ENCODE results near the gene PHEX. TPM values are rescaled to one million over a fixed set of nuclear protein-coding genes. Genes with fewer than 3 reads are reported as not detected.

The PHEX gene
- polyA plus RNA-seq (0.45 to 0.80 TPM (median 0.79 TPM) in 3 replicates), polyA minus RNA-seq (0.03 to 1.0 TPM (median 0.63 TPM) in 3 replicates)
- polyA plus RNA-seq (2011; ENCODE audit: low read depth), result 0.39 TPM
- 0.45 and 0.92 TPM in 2 replicates for polyA plus RNA-seq (2011; cell fraction: cytosol; rRNA removed)
- polyA plus RNA-seq (2011; cell fraction: nucleus; rRNA removed), result 0.27 and 0.53 TPM in 2 replicates
- polyA plus RNA-seq (2012; ENCODE audit: low replicate concordance), result 0.45 and 0.52 TPM in 2 replicates
- polyA minus RNA-seq (2011; cell fraction: cytosol; rRNA and poly(A)+ RNA removed), result 0.38 TPM
- 0.32 and 0.85 TPM in 2 replicates for polyA minus RNA-seq (2011; cell fraction: nucleus; rRNA and poly(A)+ RNA removed)

DNA sequence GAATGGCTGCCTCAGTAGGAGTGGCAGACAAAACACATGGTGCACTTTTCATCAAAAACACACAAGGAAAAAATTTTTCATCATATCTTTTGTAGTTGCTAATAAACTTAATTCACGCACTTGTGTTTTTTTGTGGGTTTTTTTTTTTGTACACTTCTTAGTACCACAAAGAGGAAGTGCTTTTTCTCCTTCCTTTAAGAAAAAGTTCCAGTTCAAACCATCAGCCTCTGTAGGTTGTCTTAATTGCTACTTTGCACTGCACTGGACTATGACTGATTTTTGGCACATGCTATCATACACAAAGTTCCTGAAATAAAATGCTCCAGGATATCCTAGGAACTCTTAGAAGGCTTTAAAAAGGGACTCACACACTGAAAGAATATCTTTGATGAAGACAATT is at the start of gene PHEX:
TSS of gene PHEX (plus strand) at position 242 of the 400 bp plus-strand sequence. CDS start 681 bp downstream, outside the sequence.
- Histone ChIP-seq H3K9me3 (ENCODE audit: control insufficient read depth, low read depth, low read length) (no peaks in the 10 kb centered on the region), H4K20me1 (ENCODE audit: control insufficient read depth, extremely low read depth, insufficient read depth, low read length) (no peaks in the 10 kb centered on the region), H3K36me3 (ENCODE audit: control insufficient read depth in 2 of 2, extremely low read depth in 1 of 2, insufficient read depth in 2 of 2, low read length in 2 of 2) (no peaks in the 10 kb centered on the region), H3K27me3 (ENCODE audit: control insufficient read depth, extremely low read depth, insufficient read depth, low read length) (no peaks in the 10 kb centered on the region), H3K9ac (ENCODE audit: control insufficient read depth, extremely low read depth, insufficient read depth, low read length) (no peak within 1 kb of the TSS), H3K79me2 (ENCODE audit: control insufficient read depth, insufficient read depth, low read length) (no peaks in the 10 kb centered on the region), H3K9me1 (ENCODE audit: control insufficient read depth, extremely low read depth, insufficient read depth, low read length) (no peaks in the 10 kb centered on the region), H3K4me3 (ENCODE audit: control insufficient read depth in 2 of 3, extremely low read depth in 1 of 3, insufficient read depth in 2 of 3, low read depth in 1 of 3, low read length in 3 of 3) (no peak within 1 kb of the TSS), H3K27ac (ENCODE audit: control insufficient read depth, insufficient read depth, low read length) (no peak within 1 kb of the TSS), H3K4me1 (ENCODE audit: control insufficient read depth, extremely low read depth, insufficient read depth, low read length) (no peaks in the 10 kb centered on the region), H2AFZ (ENCODE audit: control insufficient read depth, low read length) (no peak within 1 kb of the TSS), H3K4me2 (ENCODE audit: control insufficient read depth, extremely low read depth, insufficient read depth, low read depth, low read length) (no peak within 1 kb of the TSS)
- FAIRE-seq, result no peak
- TF ChIP-seq CTCF (optimal IDR thresholded peaks at IDR 0.05 in 1 of 3, IDR thresholded peaks at IDR 0.05 in 1 of 3, conservative IDR thresholded peaks at IDR 0.05 in 1 of 3; ENCODE audit: extremely low read depth in 1 of 3, insufficient read depth in 2 of 3, low read length in 3 of 3) (no peak), EZH2 (IDR thresholded peaks at IDR 0.05; ENCODE audit: low read length) (no peak)
- dilution Hi-C loops (cut with MboI; ENCODE audit: extremely low pct_ligation_motif_present, low sequenced_read_pairs), result no loop called here
- no peak for DNase-seq (ENCODE audit: low read depth, low spot score)

GRCh38 chrX:21985332-21985777 is 46.8 kb upstream of the PHEX start:
- H3K4me2 ChIP-seq (ENCODE audit: control insufficient read depth, extremely low read depth, insufficient read depth, low read depth, low read length), result no peak overlapping the region
- H3K36me3 ChIP-seq (ENCODE audit: control insufficient read depth in 2 of 2, extremely low read depth in 1 of 2, insufficient read depth in 2 of 2, low read length in 2 of 2), result no peaks in the 10 kb centered on the region
- no peaks in the 10 kb centered on the region for H3K27me3 ChIP-seq (ENCODE audit: control insufficient read depth, extremely low read depth, insufficient read depth, low read length)
- H3K79me2 ChIP-seq (ENCODE audit: control insufficient read depth, insufficient read depth, low read length), result no peaks in the 10 kb centered on the region
- no peak overlapping the region for H3K4me3 ChIP-seq (ENCODE audit: control insufficient read depth in 2 of 3, extremely low read depth in 1 of 3, insufficient read depth in 2 of 3, low read depth in 1 of 3, low read length in 3 of 3)
- no peaks in the 10 kb centered on the region for H3K4me1 ChIP-seq (ENCODE audit: control insufficient read depth, extremely low read depth, insufficient read depth, low read length)
- no peaks in the 10 kb centered on the region for H3K9me1 ChIP-seq (ENCODE audit: control insufficient read depth, extremely low read depth, insufficient read depth, low read length)
- no peak overlapping the region for H3K27ac ChIP-seq (ENCODE audit: control insufficient read depth, insufficient read depth, low read length)
- peak; percentile 53 for DNase-seq (ENCODE audit: low read depth, low spot score)
- TF ChIP-seq CTCF (optimal IDR thresholded peaks at IDR 0.05 in 1 of 3, IDR thresholded peaks at IDR 0.05 in 1 of 3, conservative IDR thresholded peaks at IDR 0.05 in 1 of 3; ENCODE audit: extremely low read depth in 1 of 3, insufficient read depth in 2 of 3, low read length in 3 of 3) (peak; percentile 83 to 97 (median 86)), EZH2 (IDR thresholded peaks at IDR 0.05; ENCODE audit: low read length) (no peak)
- H4K20me1 ChIP-seq (ENCODE audit: control insufficient read depth, extremely low read depth, insufficient read depth, low read length), result no peaks in the 10 kb centered on the region
- H3K9ac ChIP-seq (ENCODE audit: control insufficient read depth, extremely low read depth, insufficient read depth, low read length), result no peak overlapping the region
- dilution Hi-C loops (cut with MboI; ENCODE audit: extremely low pct_ligation_motif_present, low sequenced_read_pairs), result no loop called here
- peak; percentile 87 for FAIRE-seq
- H2AFZ ChIP-seq (ENCODE audit: control insufficient read depth, low read length), result no peak overlapping the region
- H3K9me3 ChIP-seq (ENCODE audit: control insufficient read depth, low read depth, low read length), result no peaks in the 10 kb centered on the region
